ENCODE measurements around the gene HIBCH.

HIBCH gene

DNA sequence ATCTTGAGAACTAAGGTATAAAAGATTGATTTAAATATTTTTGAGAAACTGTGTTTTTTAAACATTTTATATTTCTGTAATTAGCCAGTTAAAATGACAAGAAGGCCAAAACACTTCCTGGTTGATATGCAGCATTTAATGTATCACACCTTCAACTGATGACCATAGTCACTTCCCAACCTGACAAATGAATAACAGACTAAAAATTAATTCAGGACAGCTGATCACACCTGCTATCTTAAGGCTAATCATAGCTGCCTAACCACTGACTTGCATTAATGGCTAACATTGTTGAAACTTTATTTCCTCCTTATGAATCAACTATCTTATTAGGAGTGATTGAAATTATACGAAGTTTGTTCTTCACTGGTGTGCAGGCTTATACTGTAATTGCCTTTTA, 131.3 kb downstream of the HIBCH start:
- H3K4me1 ChIP-seq, result peaks cover 0 to 2% (median 0%) of the 10 kb centered on the region in 4 donors
- intact Hi-C loops (cut with DNase I; ENCODE audit: low total_unique reads), result no loop called here
- H3K9me3 ChIP-seq, result no peaks in the 10 kb centered on the region
- no peaks in the 10 kb centered on the region for H3K36me3 ChIP-seq
- H3K4me3 ChIP-seq, result no peak overlapping the region
- TF ChIP-seq, protein P1, sequence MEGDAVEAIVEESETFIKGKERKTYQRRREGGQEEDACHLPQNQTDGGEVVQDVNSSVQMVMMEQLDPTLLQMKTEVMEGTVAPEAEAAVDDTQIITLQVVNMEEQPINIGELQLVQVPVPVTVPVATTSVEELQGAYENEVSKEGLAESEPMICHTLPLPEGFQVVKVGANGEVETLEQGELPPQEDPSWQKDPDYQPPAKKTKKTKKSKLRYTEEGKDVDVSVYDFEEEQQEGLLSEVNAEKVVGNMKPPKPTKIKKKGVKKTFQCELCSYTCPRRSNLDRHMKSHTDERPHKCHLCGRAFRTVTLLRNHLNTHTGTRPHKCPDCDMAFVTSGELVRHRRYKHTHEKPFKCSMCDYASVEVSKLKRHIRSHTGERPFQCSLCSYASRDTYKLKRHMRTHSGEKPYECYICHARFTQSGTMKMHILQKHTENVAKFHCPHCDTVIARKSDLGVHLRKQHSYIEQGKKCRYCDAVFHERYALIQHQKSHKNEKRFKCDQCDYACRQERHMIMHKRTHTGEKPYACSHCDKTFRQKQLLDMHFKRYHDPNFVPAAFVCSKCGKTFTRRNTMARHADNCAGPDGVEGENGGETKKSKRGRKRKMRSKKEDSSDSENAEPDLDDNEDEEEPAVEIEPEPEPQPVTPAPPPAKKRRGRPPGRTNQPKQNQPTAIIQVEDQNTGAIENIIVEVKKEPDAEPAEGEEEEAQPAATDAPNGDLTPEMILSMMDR (IDR thresholded peaks at IDR 0.05), result no peak
- no peak for DNase-seq
- no peak overlapping the region for H3K27ac ChIP-seq
- H3K27me3 ChIP-seq, result no peaks in the 10 kb centered on the region

DNA sequence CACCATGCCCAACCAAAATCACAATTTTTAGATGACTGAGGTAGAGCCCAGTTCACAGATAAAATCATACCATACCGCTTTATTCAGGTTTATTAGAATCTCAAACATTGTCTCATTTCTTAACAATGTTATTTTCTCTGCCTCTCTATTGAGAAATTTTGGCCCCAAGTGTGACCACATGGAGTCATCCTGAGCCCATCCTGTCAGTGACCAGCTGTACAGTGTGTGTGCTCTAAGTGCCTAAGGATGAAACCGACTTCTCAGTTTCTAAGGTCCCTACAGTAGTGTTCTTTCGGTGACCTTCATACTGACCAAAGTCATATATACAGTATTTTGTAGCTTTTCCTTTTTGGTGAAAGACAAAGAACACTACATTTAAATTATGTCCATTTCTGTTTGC, 133.4 kb downstream of the HIBCH start:
- Histone ChIP-seq H3K36me3 (no peaks in the 10 kb centered on the region), H3K9me3 (no peaks in the 10 kb centered on the region), H3K4me1 (peaks cover 0 to 8% (median under 1%) of the 10 kb centered on the region in 4 donors), H3K4me3 (no peak overlapping the region), H3K27ac (no peak overlapping the region), H3K27me3 (no peaks in the 10 kb centered on the region)
- intact Hi-C loops (cut with DNase I; ENCODE audit: low total_unique reads), result no loop called here
- TF ChIP-seq, protein P1 (IDR thresholded peaks at IDR 0.05), result no peak
- no peak for DNase-seq

DNA sequence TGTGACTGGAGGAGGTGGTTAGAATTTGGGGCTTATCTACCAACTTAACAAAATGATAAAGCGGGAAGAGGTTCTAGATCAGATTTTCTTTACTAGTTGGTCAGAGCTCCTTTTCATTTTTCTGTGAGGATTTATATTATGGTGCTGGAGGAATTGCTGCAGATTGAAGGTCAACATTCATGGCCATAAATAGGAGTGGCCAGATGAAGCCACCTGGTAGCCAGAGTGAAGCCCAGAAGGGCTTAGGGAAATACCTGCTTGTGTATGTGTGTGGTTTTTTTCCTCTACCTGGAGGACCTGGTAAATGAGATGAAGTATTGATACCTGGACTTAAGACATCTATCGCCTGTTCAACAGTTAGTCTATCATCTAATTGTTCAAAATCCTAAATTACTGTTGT, 134.2 kb downstream of the HIBCH start:
- DNase-seq, result no peak
- intact Hi-C loops (cut with DNase I; ENCODE audit: low total_unique reads), result no loop called here

DNA sequence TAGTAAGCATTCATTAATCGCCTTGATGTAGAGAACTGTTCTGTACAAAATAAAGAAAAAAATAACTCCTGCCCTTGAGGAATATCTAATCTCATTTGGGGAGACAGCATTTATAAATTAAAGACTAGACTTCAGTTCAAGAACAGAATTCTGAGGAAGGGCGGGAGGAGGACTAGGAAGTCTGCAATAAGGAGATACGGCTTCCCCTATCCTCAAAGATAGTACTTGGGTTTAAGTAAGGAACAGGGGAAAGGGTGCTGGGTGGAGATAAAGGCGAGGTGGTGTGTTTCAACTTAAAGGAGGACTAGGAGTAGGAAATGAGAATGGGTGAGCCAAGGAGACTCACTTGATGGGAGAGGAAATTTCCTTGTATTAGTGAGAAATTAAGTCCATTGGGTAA, 135.2 kb downstream of the HIBCH start:
- DNase-seq, result no peak
- intact Hi-C loops (cut with DNase I; ENCODE audit: low total_unique reads), result no loop called here
- no peaks in the 10 kb centered on the region for H3K9me3 ChIP-seq
- no peaks in the 10 kb centered on the region for H3K36me3 ChIP-seq
- no peaks in the 10 kb centered on the region for H3K27me3 ChIP-seq
- H3K4me1 ChIP-seq, result peaks cover 0 to 23% (median 9%) of the 10 kb centered on the region in 4 donors
- no peak overlapping the region for H3K27ac ChIP-seq
- no peak overlapping the region for H3K4me3 ChIP-seq
- TF ChIP-seq, protein P1 (IDR thresholded peaks at IDR 0.05), result no peak

More for the DNA sequence above, 134.2 kb downstream of the HIBCH start:
- H3K27me3 ChIP-seq, result no peaks in the 10 kb centered on the region
- TF ChIP-seq, protein P1 (IDR thresholded peaks at IDR 0.05), result no peak
- no peak overlapping the region for H3K27ac ChIP-seq
- no peaks in the 10 kb centered on the region for H3K9me3 ChIP-seq
- no peaks in the 10 kb centered on the region for H3K36me3 ChIP-seq
- H3K4me3 ChIP-seq, result no peak overlapping the region
- peaks cover 0 to 16% (median 4%) of the 10 kb centered on the region in 4 donors for H3K4me1 ChIP-seq

DNA sequence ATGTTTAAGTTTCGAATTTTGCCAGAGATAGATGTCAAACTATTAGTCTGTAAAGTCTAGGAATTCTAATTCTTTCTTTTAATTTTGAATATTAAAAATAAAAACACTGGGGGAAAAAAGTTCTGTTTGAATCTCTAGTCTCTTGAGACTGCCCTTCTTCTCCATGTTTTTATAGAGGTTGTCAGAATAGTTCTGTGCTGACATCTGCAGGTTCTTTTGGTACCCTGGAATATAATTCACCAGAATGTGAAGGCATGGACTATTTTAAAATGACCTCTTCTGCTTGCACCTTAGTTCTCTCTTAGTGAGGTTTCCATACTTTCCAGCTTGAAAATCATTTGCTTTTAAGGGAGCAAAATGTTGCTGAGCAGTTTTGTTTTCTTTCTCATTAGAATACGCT, 136.1 kb downstream of the HIBCH start:
- DNase-seq, result no peak
- no peak overlapping the region for H3K4me3 ChIP-seq
- H3K9me3 ChIP-seq, result no peaks in the 10 kb centered on the region
- no peaks in the 10 kb centered on the region for H3K27me3 ChIP-seq
- intact Hi-C loops (cut with DNase I; ENCODE audit: low total_unique reads), result no loop called here
- TF ChIP-seq, protein P1 (IDR thresholded peaks at IDR 0.05), result no peak
- no peak overlapping the region for H3K27ac ChIP-seq
- H3K36me3 ChIP-seq, result no peaks in the 10 kb centered on the region
- peaks cover 0 to 23% (median 9%) of the 10 kb centered on the region in 4 donors for H3K4me1 ChIP-seq

DNA sequence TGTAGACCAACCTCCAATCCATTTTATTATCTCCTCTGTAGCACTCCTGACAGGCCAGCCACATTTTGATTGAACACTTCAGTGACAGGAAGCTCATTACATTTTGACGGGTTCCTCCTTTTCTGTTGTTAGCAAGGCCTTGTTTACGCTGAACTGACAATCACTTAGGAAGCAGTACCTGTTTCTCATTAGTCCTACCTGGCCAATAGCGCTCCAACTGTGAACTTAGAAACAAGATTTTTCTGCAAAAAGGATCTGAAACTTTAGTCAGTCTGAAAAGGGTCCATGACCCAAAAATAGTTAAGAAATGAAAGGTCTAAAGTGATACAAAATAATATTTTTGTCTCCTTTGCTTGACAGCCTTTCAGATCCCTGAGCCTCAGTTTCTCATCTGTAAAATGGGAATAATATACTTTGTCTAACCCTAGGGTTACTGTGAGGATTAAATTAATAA, 137.5 kb downstream of the HIBCH start:
- intact Hi-C loops (cut with DNase I; ENCODE audit: low total_unique reads), result no loop called here
- Histone ChIP-seq H3K4me1 (peaks cover 0 to 23% (median 9%) of the 10 kb centered on the region in 4 donors), H3K4me3 (no peak overlapping the region), H3K27me3 (no peaks in the 10 kb centered on the region), H3K36me3 (no peaks in the 10 kb centered on the region), H3K27ac (no peak overlapping the region), H3K9me3 (no peaks in the 10 kb centered on the region)
- TF ChIP-seq, protein P1 (IDR thresholded peaks at IDR 0.05), result no peak
- no peak for DNase-seq
